ENCODE results near the gene DIS3L.
A peak's percentile ranks its signal among the peaks of the same experiment; 100 is the strongest.
"Not testable (repeated sequence)": the region's sequence is repeated elsewhere in the genome, so short reads cannot be mapped to it uniquely, and the experiment has no call there.

DIS3L gene

GRCh38 chr15:66293419-66294156, at the start of gene DIS3L:
DIS3L (plus strand) TSS chr15:66293568; CDS start chr15:66293597, 29 bp downstream.
- peak within 1 kb of the TSS; percentile 62 for H3K4me3 ChIP-seq (replicated peaks; ENCODE audit: low read depth, low read length)
- TF ChIP-seq CTCF (IDR thresholded peaks at IDR 0.05; ENCODE audit: low read length, missing control alignments): no peak
- DNase-seq (ENCODE audit: low read depth): peak; percentile 39

GRCh38 chr15:66245832-66246231, 47.5 kb upstream of the DIS3L start:
- not testable (repeated sequence) for DNase-seq (ENCODE audit: low read depth); H3K4me3 ChIP-seq (replicated peaks; ENCODE audit: low read depth, low read length)

- no peak overlapping the region for H3K4me3 ChIP-seq (replicated peaks; ENCODE audit: low read depth, low read length)
- DNase-seq (ENCODE audit: low read depth): no peak
- TF ChIP-seq CTCF (IDR thresholded peaks at IDR 0.05; ENCODE audit: low read length, missing control alignments): no peak
These were observed 46.4 kb upstream of the DIS3L start for GRCh38 chr15:66246937-66247336.

- DNase-seq (ENCODE audit: low read depth): no peak
- no peak overlapping the region for H3K4me3 ChIP-seq (replicated peaks; ENCODE audit: low read depth, low read length)
These were observed 43.7 kb upstream of the DIS3L start for GRCh38 chr15:66249605-66250174.

GRCh38 chr15:66251065-66251789, 42.1 kb upstream of the DIS3L start:
- DNase-seq (ENCODE audit: low read depth): no peak
- no peak for TF ChIP-seq CTCF (IDR thresholded peaks at IDR 0.05; ENCODE audit: low read length, missing control alignments)
- no peak overlapping the region for H3K4me3 ChIP-seq (replicated peaks; ENCODE audit: low read depth, low read length)

More at GRCh38 chr15:66249605-66250174, 43.7 kb upstream of the DIS3L start:
- TF ChIP-seq CTCF (IDR thresholded peaks at IDR 0.05; ENCODE audit: low read length, missing control alignments): no peak

- H3K4me3 ChIP-seq (replicated peaks; ENCODE audit: low read depth, low read length): peak overlapping the region; percentile 46
- peak; percentile 53 for TF ChIP-seq CTCF (IDR thresholded peaks at IDR 0.05; ENCODE audit: low read length, missing control alignments)
- DNase-seq (ENCODE audit: low read depth): peak; percentile 42
These were observed 41.3 kb upstream of the DIS3L start for GRCh38 chr15:66251790-66252684.
